H1 (cell line): ENCODE data around the gene RBM26.

Experiments
- ATF2 ChIP-seq: IDR thresholded peaks from 2 replicates; pipeline ENCODE4 v1.6.1; 2012; ENCODE audit warnings: low read length, inconsistent platforms
- CBX5 ChIP-seq: fragments of 300-800, 300-1000 bp; sonication (generic); IDR thresholded peaks from 2 replicates; pipeline ENCODE4 v1.7.1; 2016; ENCODE audit warnings: antibody characterized with exemption, low read length, low read depth
- CHD2 ChIP-seq: IDR thresholded peaks from 2 replicates; pipeline ENCODE4 v1.6.1; 2012; ENCODE audit warnings: low read length, improper control_type of control experiment
- CREB1 ChIP-seq: IDR thresholded peaks from 2 replicates; pipeline ENCODE4 v1.6.1; 2012; ENCODE audit warnings: inconsistent platforms
- CTCF ChIP-seq, 3 experiments: IDR thresholded peaks; 1 replicate in 2 of 3; 2 replicates in 1 of 3; pipeline versions ENCODE4 v1.5.1 to v1.6.1; 2011; ENCODE audit warnings: low read length in 3 of 3, mild to moderate bottlenecking in 3 of 3, inconsistent platforms in 2 of 3, low read depth in 1 of 3, moderate library complexity in 1 of 3; ENCODE audit not compliant: insufficient read depth in 1 of 3; ENCODE audit errors: control extremely low read depth in 1 of 3
- E2F6 ChIP-seq: IDR thresholded peaks from 2 replicates; pipeline ENCODE4 v1.6.1; 2012; ENCODE audit warnings: inconsistent platforms
- EZH2 ChIP-seq: fragments of 200-600 bp; sonication (generic); IDR thresholded peaks from 2 replicates; pipeline ENCODE4 v1.7.1; 2012; ENCODE audit warnings: low read depth, mild to moderate bottlenecking, moderate library complexity, low read length, inconsistent platforms; ENCODE audit not compliant: severe bottlenecking
- HDAC2 ChIP-seq, 2 experiments: fragments of 300-600 bp in 1 of 2; sonication (generic) in 1 of 2; IDR thresholded peaks; 2 replicates each; pipeline ENCODE4 v1.6.1; 2011 to 2012; ENCODE audit warnings: low read depth in 2 of 2, low read length in 2 of 2, mild to moderate bottlenecking in 2 of 2, moderate library complexity in 2 of 2, borderline replicate concordance in 1 of 2, inconsistent platforms in 1 of 2
- MAX ChIP-seq: IDR thresholded peaks from 2 replicates; pipeline ENCODE4 v1.6.1; 2012; ENCODE audit warnings: inconsistent platforms
- POLR2A ChIP-seq, 2 experiments: IDR thresholded peaks; 1 replicate in 1 of 2; 2 replicates in 1 of 2; pipeline ENCODE4 v1.6.1; 2011; ENCODE audit warnings: low read depth in 2 of 2, low read length in 2 of 2, mild to moderate bottlenecking in 2 of 2; ENCODE audit errors: control extremely low read depth in 1 of 2
- SP2 ChIP-seq: IDR thresholded peaks from 2 replicates; pipeline ENCODE4 v1.6.1; 2012; ENCODE audit warnings: mild to moderate bottlenecking, low read length, inconsistent platforms
- USF2 ChIP-seq: IDR thresholded peaks from 2 replicates; pipeline ENCODE4 v1.6.1; 2011; ENCODE audit warnings: low read length, improper control_type of control experiment

GRCh38 chr13:79413521-79413920 lies 7.5 kb upstream of the RBM26 start:
- TF ChIP-seq CTCF (IDR thresholded peaks at IDR 0.05; ENCODE audit: control extremely low read depth in 1 of 3, insufficient read depth in 1 of 3, low read depth in 1 of 3, low read length in 3 of 3) (no peak), MAX (no peak), CHD2 (no peak), EZH2 (no peak), CBX5 (no peak), ATF2 (no peak), SP2 (no peak), CREB1 (no peak), HDAC2 (IDR thresholded peaks at IDR 0.05; ENCODE audit: borderline replicate concordance in 1 of 2, low read depth in 2 of 2, low read length in 2 of 2) (no peak), E2F6 (no peak), POLR2A (IDR thresholded peaks at IDR 0.05; ENCODE audit: control extremely low read depth in 1 of 2, low read depth in 2 of 2, low read length in 2 of 2) (no peak), USF2 (no peak)
